Adipocyte (in vitro differentiated cells): ENCODE results near the gene SAMD9L.

ENCODE experiments used
- DNase-seq: peaks from one replicate; pipeline ENCODE4 v3.0.0-alpha.2; 2015; ENCODE audit warnings: low read depth
- H3K27me3 ChIP-seq: replicated peaks from 2 replicates; pipeline ENCODE4 v1.7.0; 2013; ENCODE audit warnings: mild to moderate bottlenecking, low read length, moderate library complexity; ENCODE audit not compliant: control insufficient read depth, insufficient read depth
- H3K36me3 ChIP-seq: 2 replicates; pipeline ENCODE4 v1.7.0; 2013; ENCODE audit warnings: low read length, mild to moderate bottlenecking, moderate library complexity; ENCODE audit not compliant: control insufficient read depth, insufficient read depth, severe bottlenecking
- H3K4me1 ChIP-seq: 2 replicates; pipeline ENCODE4 v1.7.0; 2013; ENCODE audit warnings: mild to moderate bottlenecking, low read length, moderate library complexity; ENCODE audit not compliant: control insufficient read depth, insufficient read depth
- H3K4me3 ChIP-seq: 2 replicates; pipeline ENCODE4 v1.7.0; 2013; ENCODE audit warnings: mild to moderate bottlenecking, low read length, moderate library complexity
- H3K9ac ChIP-seq: 2 replicates; pipeline ENCODE4 v1.7.0; 2013; ENCODE audit warnings: mild to moderate bottlenecking, low read length, moderate library complexity
- H3K9me3 ChIP-seq: 2 replicates; pipeline ENCODE4 v1.7.0; 2013; ENCODE audit warnings: mild to moderate bottlenecking, low read length, moderate library complexity; ENCODE audit not compliant: control insufficient read depth

SAMD9L gene

DNA sequence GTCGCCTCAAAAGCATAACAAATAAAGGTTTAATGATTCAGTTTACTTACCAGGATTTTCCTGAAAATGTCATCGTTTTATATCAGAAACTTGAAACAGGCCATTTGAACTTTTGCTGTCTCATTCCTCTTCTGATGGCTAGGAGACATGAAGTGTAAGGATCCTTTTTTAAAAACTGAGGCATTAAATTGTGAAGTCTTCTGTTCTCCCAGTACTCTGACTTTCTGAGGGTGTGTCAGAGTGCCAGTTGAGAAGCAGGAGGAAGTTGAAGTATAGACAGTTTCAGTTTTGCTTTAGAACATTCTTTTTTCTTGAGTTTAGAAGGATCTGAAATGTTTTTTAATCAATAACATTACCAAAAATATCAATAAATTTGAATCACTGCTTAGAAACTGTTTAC, at the start of gene SAMD9L:
Gene SAMD9L, minus strand, starts transcription at position 242 of the 400 bp plus-strand sequence. CDS start 12,414 bp downstream, outside the sequence.
- DNase-seq: peak; percentile 51
- no peaks in the 10 kb centered on the region for H3K27me3 ChIP-seq
- peaks cover 19% of the 10 kb centered on the region for H3K4me1 ChIP-seq
- peak within 1 kb of the TSS; percentile 87 for H3K4me3 ChIP-seq
- H3K36me3 ChIP-seq: peaks cover 16% of the 10 kb centered on the region
- no peaks in the 10 kb centered on the region for H3K9me3 ChIP-seq
- peak within 1 kb of the TSS; percentile 88 for H3K9ac ChIP-seq

- Histone ChIP-seq H3K9ac (no peak overlapping the region), H3K9me3 (no peaks in the 10 kb centered on the region), H3K27me3 (no peaks in the 10 kb centered on the region), H3K36me3 (no peaks in the 10 kb centered on the region), H3K4me1 (peaks cover 4% of the 10 kb centered on the region), H3K4me3 (no peak overlapping the region)
- no peak for DNase-seq
These were observed 48.2 kb upstream of the SAMD9L start for GRCh38 chr7:93196336-93196735.

GRCh38 chr7:93194386-93194785, 46.2 kb upstream of the SAMD9L start:
- DNase-seq: peak; percentile 12
- no peaks in the 10 kb centered on the region for H3K27me3 ChIP-seq
- no peaks in the 10 kb centered on the region for H3K36me3 ChIP-seq
- no peak overlapping the region for H3K9ac ChIP-seq
- H3K4me1 ChIP-seq: peaks cover 4% of the 10 kb centered on the region
- no peaks in the 10 kb centered on the region for H3K9me3 ChIP-seq
- no peak overlapping the region for H3K4me3 ChIP-seq

GRCh38 chr7:93188870-93189634, 40.9 kb upstream of the SAMD9L start:
- Histone ChIP-seq H3K36me3 (no peaks in the 10 kb centered on the region), H3K9me3 (no peaks in the 10 kb centered on the region), H3K27me3 (no peaks in the 10 kb centered on the region), H3K9ac (no peak overlapping the region), H3K4me3 (no peak overlapping the region), H3K4me1 (peaks cover 5% of the 10 kb centered on the region)
- DNase-seq: no peak

- Histone ChIP-seq H3K27me3 (no peaks in the 10 kb centered on the region), H3K4me1 (peaks cover 5% of the 10 kb centered on the region), H3K9ac (no peak overlapping the region), H3K4me3 (no peak overlapping the region), H3K36me3 (no peaks in the 10 kb centered on the region), H3K9me3 (no peaks in the 10 kb centered on the region)
- peak; percentile 32 for DNase-seq
These were observed 37.3 kb upstream of the SAMD9L start for GRCh38 chr7:93185303-93186027.

- Histone ChIP-seq H3K4me3 (no peak overlapping the region), H3K36me3 (no peaks in the 10 kb centered on the region)
These were observed 31.0 kb upstream of the SAMD9L start for GRCh38 chr7:93179173-93179572.

GRCh38 chr7:93178213-93178612, 30.0 kb upstream of the SAMD9L start:
- Histone ChIP-seq H3K36me3 (no peaks in the 10 kb centered on the region), H3K27me3 (peaks cover 6% of the 10 kb centered on the region), H3K4me1 (no peaks in the 10 kb centered on the region), H3K9ac (no peak overlapping the region), H3K4me3 (no peak overlapping the region), H3K9me3 (no peaks in the 10 kb centered on the region)
- DNase-seq: peak; percentile 46

More at GRCh38 chr7:93179173-93179572, 31.0 kb upstream of the SAMD9L start:
- no peak for DNase-seq
- Histone ChIP-seq H3K9ac (no peak overlapping the region), H3K27me3 (peaks cover 6% of the 10 kb centered on the region), H3K4me1 (no peaks in the 10 kb centered on the region), H3K9me3 (no peaks in the 10 kb centered on the region)

- Histone ChIP-seq H3K4me1 (no peaks in the 10 kb centered on the region), H3K27me3 (peaks cover 6% of the 10 kb centered on the region)
These were observed 28.9 kb upstream of the SAMD9L start for GRCh38 chr7:93176992-93177580.

GRCh38 chr7:93175219-93175618, 27.0 kb upstream of the SAMD9L start:
- Histone ChIP-seq H3K9ac (no peak overlapping the region), H3K4me1 (no peaks in the 10 kb centered on the region), H3K36me3 (no peaks in the 10 kb centered on the region)

More at GRCh38 chr7:93176992-93177580, 28.9 kb upstream of the SAMD9L start:
- Histone ChIP-seq H3K9me3 (no peaks in the 10 kb centered on the region), H3K36me3 (no peaks in the 10 kb centered on the region), H3K9ac (no peak overlapping the region), H3K4me3 (no peak overlapping the region)
- DNase-seq: peak; percentile 66

GRCh38 chr7:93172683-93173082, 24.5 kb upstream of the SAMD9L start:
- no peak for DNase-seq
- Histone ChIP-seq H3K9ac (no peak overlapping the region), H3K27me3 (peaks cover 5% of the 10 kb centered on the region), H3K36me3 (no peaks in the 10 kb centered on the region), H3K4me1 (no peaks in the 10 kb centered on the region), H3K4me3 (no peak overlapping the region), H3K9me3 (peaks cover 10% of the 10 kb centered on the region)

More at GRCh38 chr7:93175219-93175618, 27.0 kb upstream of the SAMD9L start:
- no peak overlapping the region for H3K4me3 ChIP-seq
- H3K27me3 ChIP-seq: peaks cover 6% of the 10 kb centered on the region
- no peak for DNase-seq
- peaks cover 10% of the 10 kb centered on the region for H3K9me3 ChIP-seq

GRCh38 chr7:93171606-93172226, 23.5 kb upstream of the SAMD9L start:
- Histone ChIP-seq H3K36me3 (no peaks in the 10 kb centered on the region), H3K4me3 (no peak overlapping the region), H3K27me3 (no peaks in the 10 kb centered on the region), H3K4me1 (no peaks in the 10 kb centered on the region), H3K9ac (no peak overlapping the region), H3K9me3 (peaks cover 10% of the 10 kb centered on the region)
- DNase-seq: no peak
